Sigmoid colon (tissue), 4 donors: ENCODE measurements around the gene FANCC.

ENCODE experiments used
- EP300 ChIP-seq, 4 donors: sonication (generic); formaldehyde crosslinking; IDR thresholded peaks; one replicate each; pipeline ENCODE4 v1.6.1; 2017; ENCODE audit warnings: antibody characterized with exemption in 4 of 4
- POLR2A ChIP-seq, 2 donors: fragments of 450-650 bp; IDR thresholded peaks; one replicate each; pipeline ENCODE4 v1.6.1; 2016; ENCODE audit warnings: antibody characterized with exemption in 2 of 2, mild to moderate bottlenecking in 2 of 2, moderate library complexity in 2 of 2
- POLR2AphosphoS5 ChIP-seq, 4 donors: sonication (generic); formaldehyde crosslinking; IDR thresholded peaks; one replicate each; pipeline ENCODE4 v1.6.1; 2017; ENCODE audit warnings: antibody characterized with exemption in 4 of 4
- TF ChIP-seq, protein P1 (sequence below), 4 experiments: fragments of 450-650 bp in 3 of 4; fragments of 200-600 bp in 1 of 4; IDR thresholded peaks; one replicate each; pipeline ENCODE4 v1.5.1; 2016 to 2019; ENCODE audit warnings: antibody characterized with exemption in 4 of 4, mild to moderate bottlenecking in 3 of 4, moderate library complexity in 2 of 4

DNA sequence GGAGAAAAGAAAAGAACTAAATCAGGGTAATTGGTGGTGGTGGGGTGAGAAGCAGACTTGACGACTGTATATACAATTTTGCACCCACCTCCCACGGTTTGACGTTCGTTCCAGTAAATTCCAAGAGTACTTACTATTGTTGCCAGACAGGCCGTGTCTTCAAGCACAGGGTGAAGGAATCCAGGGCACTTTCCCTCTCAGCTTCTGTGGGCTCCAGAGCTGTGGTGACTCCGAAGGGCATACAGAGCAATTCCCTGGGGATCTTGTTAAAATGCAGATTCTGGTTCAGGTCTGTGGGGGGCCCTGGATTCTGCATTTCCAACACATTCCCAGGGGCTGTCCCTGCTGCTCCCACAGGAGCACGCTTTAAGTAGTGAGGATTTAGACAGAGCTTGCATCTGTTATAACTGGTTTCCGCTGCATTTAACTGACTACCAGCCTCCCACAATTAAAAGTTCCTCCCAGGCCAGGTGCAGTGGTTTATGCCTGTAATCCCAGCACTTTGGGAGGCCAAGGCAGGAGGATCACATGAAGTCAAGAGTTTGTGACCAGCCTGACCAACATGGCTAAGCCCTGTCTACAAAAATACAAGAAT, 49.3 kb upstream of the FANCC start:
- no peak for TF ChIP-seq POLR2A (IDR thresholded peaks at IDR 0.05)
- TF ChIP-seq, protein P1, sequence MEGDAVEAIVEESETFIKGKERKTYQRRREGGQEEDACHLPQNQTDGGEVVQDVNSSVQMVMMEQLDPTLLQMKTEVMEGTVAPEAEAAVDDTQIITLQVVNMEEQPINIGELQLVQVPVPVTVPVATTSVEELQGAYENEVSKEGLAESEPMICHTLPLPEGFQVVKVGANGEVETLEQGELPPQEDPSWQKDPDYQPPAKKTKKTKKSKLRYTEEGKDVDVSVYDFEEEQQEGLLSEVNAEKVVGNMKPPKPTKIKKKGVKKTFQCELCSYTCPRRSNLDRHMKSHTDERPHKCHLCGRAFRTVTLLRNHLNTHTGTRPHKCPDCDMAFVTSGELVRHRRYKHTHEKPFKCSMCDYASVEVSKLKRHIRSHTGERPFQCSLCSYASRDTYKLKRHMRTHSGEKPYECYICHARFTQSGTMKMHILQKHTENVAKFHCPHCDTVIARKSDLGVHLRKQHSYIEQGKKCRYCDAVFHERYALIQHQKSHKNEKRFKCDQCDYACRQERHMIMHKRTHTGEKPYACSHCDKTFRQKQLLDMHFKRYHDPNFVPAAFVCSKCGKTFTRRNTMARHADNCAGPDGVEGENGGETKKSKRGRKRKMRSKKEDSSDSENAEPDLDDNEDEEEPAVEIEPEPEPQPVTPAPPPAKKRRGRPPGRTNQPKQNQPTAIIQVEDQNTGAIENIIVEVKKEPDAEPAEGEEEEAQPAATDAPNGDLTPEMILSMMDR (IDR thresholded peaks at IDR 0.05), result no peak
- TF ChIP-seq POLR2AphosphoS5 (IDR thresholded peaks at IDR 0.05), result peak in 1 of 4 donors; percentile 12
- no peak for TF ChIP-seq EP300 (IDR thresholded peaks at IDR 0.05)
